ENCODE data around the gene RAB29.
A peak's percentile ranks its signal among the peaks of the same experiment; 100 is the strongest.
"Not testable (repeated sequence)": the region's sequence is repeated elsewhere in the genome, so short reads cannot be mapped to it uniquely, and the experiment has no call there.

Gene RAB29

GRCh38 chr1:205763980-205764379, 11.3 kb downstream of the RAB29 start:
- no peak for DNase-seq (ENCODE audit: low spot score)

DNA sequence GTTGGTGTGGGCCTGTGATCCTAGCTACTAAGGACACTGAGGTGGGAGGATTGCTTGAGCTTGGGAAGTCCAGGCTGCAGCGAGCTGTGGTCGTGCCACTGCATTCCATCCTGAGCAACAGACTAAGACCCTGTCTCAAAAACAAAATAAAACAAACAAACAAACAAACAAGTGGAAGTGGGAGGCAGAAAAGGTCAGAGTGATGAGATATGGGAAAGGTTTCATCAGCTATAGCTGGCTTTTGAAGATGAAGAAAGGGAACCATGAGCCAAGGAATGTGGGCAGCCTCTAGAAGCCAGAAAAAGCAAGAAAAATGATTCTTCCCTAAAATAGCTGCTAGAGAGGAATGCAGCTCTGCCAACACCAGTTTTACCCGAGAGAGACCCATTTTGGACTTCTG, 14.7 kb downstream of the RAB29 start:
- no peak for DNase-seq (ENCODE audit: low spot score)

- no peak for DNase-seq (ENCODE audit: low spot score)
Measured at GRCh38 chr1:205756552-205756951, 18.7 kb downstream of the RAB29 start.

DNA sequence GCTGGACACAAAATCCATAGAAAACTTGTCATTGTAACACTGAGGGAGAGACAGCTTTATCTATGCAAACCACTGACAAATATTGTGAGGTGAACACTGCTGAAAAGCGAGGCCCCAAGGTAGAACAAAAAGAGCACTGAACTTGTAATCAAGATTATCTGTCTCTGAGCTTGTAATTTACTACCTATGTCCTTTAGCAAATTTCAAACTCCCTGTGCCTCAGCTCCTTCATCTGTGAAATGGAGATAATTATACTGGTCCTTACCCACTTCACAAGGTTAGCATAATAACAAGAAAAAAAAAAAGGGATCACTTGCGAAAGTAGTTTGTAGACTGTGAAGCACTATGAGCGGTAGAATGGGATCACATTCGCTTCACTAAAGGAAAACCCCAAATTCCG, 20.4 kb downstream of the RAB29 start:
- no peak for DNase-seq (ENCODE audit: low spot score)

GRCh38 chr1:205751036-205751651, 24.1 kb downstream of the RAB29 start:
- DNase-seq (ENCODE audit: low spot score), result no peak

- DNase-seq (ENCODE audit: low spot score), result peak; percentile 92
Measured at GRCh38 chr1:205750138-205751035, 24.9 kb downstream of the RAB29 start, which contains the start of gene NUCKS1. Gene NUCKS1, minus strand, starts transcription at chr1:205750182. Its CDS starts 209 bp downstream, at chr1:205749973.

DNA sequence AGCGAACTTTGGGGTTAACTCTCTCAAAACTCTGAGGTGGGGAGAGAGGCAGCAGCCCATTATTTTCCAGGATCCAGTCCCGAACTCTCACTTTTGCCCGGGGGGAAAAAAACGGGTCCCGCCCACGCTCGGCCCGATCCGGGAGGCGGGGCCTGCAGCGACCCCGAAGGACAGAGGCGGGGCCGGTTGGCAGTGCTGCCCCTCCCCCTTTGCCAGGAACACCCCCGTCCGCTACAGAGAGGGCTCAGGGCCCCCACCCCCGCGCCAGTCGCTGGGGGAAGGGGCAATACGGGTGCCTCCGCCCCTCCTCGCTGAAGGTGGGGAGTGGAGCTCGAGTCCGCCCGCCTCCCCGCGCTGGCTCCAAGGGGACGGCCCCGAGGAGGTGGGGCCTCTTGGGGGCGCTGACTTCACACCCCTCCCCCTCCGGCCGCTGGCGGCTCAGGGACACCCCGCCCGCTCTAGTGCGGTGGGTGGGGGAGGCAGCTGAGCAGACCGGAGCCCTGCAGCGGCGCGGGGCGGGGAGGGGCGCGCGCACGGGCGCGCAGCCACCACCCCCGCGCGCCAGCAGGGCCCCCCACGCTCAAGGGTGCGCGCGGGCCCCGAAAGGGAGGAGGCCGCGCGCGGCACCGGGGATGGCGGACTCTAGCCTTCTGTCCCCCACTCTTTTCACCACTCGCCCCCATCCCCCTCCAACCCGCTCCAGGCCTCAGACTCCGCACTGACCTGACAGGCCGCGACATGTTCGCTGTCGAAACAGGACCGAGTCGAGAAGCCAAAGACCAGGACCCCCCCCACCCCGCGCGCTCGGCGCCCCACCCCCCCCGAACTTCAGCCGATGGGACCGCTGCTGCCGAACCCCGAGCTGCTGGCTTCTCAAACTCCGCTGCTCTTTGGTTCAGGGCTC, 25.8 kb downstream of the RAB29 start:
- peak; percentile 97 for DNase-seq (ENCODE audit: low spot score)

DNA sequence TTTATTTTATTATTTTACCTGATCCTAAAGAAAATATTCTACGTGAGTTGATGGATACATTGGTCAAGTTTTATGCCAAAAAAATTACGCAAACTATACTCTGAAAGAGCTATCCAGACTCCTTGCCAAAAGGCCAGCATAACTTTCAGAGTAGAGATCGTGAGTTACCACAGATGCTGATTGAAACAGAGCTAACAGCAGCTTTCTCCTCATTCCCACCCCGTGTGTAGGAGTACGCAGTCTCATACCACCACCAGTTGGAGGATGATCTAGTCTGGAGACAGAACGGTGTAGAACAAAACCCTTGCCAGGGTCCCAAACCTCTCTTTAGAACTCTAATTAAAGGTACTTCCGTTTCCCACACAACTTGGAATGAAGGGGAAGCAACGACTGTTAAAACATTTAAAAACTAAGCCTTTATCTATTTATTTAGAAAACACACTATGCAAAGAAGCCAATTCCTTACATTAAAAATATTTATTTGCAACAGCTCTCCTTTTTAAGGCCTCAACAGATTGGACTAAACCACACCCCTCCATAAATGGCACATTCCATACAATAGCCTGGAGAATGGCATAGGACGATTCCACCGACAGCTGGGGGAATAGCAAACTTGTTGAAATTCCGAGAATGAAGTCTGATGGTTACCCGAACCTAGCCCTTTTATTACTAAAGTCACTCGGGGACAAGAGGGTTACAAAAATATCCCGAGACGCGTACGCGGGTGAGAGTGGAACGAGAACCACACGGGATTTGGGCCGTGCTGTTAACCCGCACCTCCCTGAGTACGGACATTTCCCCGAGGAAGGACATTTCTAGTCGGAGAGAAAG, 26.7 kb downstream of the RAB29 start:
- peak; percentile 58 for DNase-seq (ENCODE audit: low spot score)

- DNase-seq (ENCODE audit: low spot score), result no peak
Measured at GRCh38 chr1:205746757-205747412, 28.4 kb downstream of the RAB29 start.

- DNase-seq (ENCODE audit: low spot score), result no peak
Measured at GRCh38 chr1:205744403-205744802, 30.9 kb downstream of the RAB29 start.

GRCh38 chr1:205743977-205744376, 31.3 kb downstream of the RAB29 start:
- DNase-seq (ENCODE audit: low spot score), result no peak

DNA sequence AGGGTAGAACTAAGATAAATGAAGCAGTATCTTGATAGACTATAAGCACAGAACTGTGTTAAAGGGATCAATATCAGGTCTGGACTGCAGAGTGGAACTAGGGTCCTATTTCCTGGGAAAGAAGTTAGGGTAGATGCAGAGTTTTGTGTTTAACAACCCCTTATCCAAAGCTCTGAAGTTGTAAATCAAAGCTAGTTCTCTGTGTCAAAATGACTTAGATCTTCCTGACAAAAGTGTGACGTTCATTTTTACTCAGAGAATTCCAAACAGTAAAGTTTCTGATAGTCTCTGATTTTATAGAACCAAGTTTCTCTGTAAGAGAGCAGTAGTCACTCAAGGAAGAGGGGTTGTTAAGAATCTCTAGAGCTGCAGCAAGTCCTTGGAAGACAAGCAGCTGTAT, 33.6 kb downstream of the RAB29 start:
- no peak for DNase-seq (ENCODE audit: low spot score)

- no peak for DNase-seq (ENCODE audit: low spot score)
Measured at GRCh38 chr1:205739348-205740160, 35.7 kb downstream of the RAB29 start.

DNA sequence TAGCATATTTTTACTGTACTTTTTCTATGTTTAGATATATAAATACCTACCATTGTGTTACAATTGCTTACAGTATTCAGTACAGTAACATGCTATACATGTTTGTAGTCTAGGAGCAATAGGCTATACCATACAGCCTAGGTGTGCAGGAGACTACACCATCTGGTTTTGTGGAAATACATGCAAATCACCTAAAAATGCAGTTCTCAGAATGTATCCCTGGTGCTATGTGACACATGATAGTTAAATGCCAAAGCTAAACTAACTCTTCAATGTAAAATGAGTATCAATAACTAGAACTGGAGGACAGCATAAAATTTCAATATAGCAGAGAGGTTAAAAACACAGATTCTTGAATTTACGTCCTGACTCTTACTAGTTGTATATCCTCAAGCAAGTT, 40.1 kb downstream of the RAB29 start:
- no peak for DNase-seq (ENCODE audit: low spot score)

- DNase-seq (ENCODE audit: low spot score), result no peak
Measured at GRCh38 chr1:205733438-205734175, 41.7 kb downstream of the RAB29 start.

GRCh38 chr1:205729945-205730610, 45.2 kb downstream of the RAB29 start:
- no peak for DNase-seq (ENCODE audit: low spot score)

GRCh38 chr1:205726619-205727125, 48.6 kb downstream of the RAB29 start:
- DNase-seq (ENCODE audit: low spot score), result no peak

GRCh38 chr1:205725514-205725913, 49.8 kb downstream of the RAB29 start:
- no peak for DNase-seq (ENCODE audit: low spot score)

- DNase-seq (ENCODE audit: low spot score), result not testable (repeated sequence)
Measured at GRCh38 chr1:205720740-205721139, 54.5 kb downstream of the RAB29 start.

All from GM03348 (cell line).